ENCODE measurements around the gene BAZ1A.

- TF ChIP-seq CTCF (IDR thresholded peaks at IDR 0.05) (no peak), POLR2AphosphoS5 (IDR thresholded peaks at IDR 0.05) (no peak), POLR2A (IDR thresholded peaks at IDR 0.05) (no peak)
Observed at GRCh38 chr14:34721129-34721528, 154.0 kb downstream of the BAZ1A start.

Data from upper lobe of left lung (tissue), 4 donors.